CD8-positive, alpha-beta memory T cell (primary cell): ENCODE data around the gene ANKRD44. TPM values are rescaled to one million over a fixed set of nuclear protein-coding genes. Genes with fewer than 3 reads are reported as not detected.

Source experiments
- CTCF ChIA-PET: fragments of 350-600 bp; sonication (Branson Sonifier 250); formaldehyde crosslinking; loops from one replicate; lab custom pipeline; 2021; ENCODE audit warnings: antibody characterized with exemption; lab: Charles Lee
- POLR2A ChIA-PET: fragments of 350-600 bp; sonication (Branson Sonifier 250); formaldehyde crosslinking; loops from one replicate; lab custom pipeline; 2021; ENCODE audit warnings: antibody characterized with exemption; lab: Charles Lee
- DNase-seq, 5 donors: peaks; one replicate each; pipeline versions ENCODE4 v3.0.0 to v3.0.0-alpha.2; 2020 to 2022; ENCODE audit warnings: mixed read lengths in 1 of 5
- H3K27ac ChIP-seq: one replicate; pipeline ENCODE4 v1.7.0; 2013; ENCODE audit warnings: low read depth, mild to moderate bottlenecking, low read length, moderate library complexity
- H3K27me3 ChIP-seq: 2 replicates; pipeline ENCODE4 v1.7.0; 2013; ENCODE audit warnings: low read length, mild to moderate bottlenecking; ENCODE audit not compliant: insufficient read depth, poor library complexity, severe bottlenecking
- H3K36me3 ChIP-seq: 2 replicates; pipeline ENCODE4 v1.7.0; 2013; ENCODE audit warnings: mild to moderate bottlenecking, low read length, moderate library complexity; ENCODE audit not compliant: insufficient read depth
- H3K4me1 ChIP-seq: 2 replicates; pipeline ENCODE4 v1.7.0; 2013; ENCODE audit warnings: mild to moderate bottlenecking, low read length, moderate library complexity; ENCODE audit not compliant: insufficient read depth
- H3K4me3 ChIP-seq: 2 replicates; pipeline ENCODE4 v1.7.0; 2013; ENCODE audit warnings: mild to moderate bottlenecking, low read length
- H3K9me3 ChIP-seq: 2 replicates; pipeline ENCODE4 v1.7.0; 2013; ENCODE audit warnings: mild to moderate bottlenecking, low read length
- H3K27ac Mint-ChIP-seq, 8 donors: one replicate each; pipeline ENCODE4 v1.8.0; 2020 to 2021; ENCODE audit warnings: mixed read lengths in 8 of 8, mild to moderate bottlenecking in 6 of 8, inconsistent platforms in 3 of 8, moderate library complexity in 3 of 8
- H3K27me3 Mint-ChIP-seq, 2 donors: one replicate each; pipeline ENCODE4 v1.8.0; 2020 to 2021; ENCODE audit warnings: mixed read lengths in 2 of 2, mild to moderate bottlenecking in 1 of 2, moderate library complexity in 1 of 2
- H3K36me3 Mint-ChIP-seq, 3 donors: one replicate each; pipeline ENCODE4 v1.8.0; 2020 to 2021; ENCODE audit warnings: mixed read lengths in 3 of 3, inconsistent platforms in 1 of 3, mild to moderate bottlenecking in 1 of 3
- H3K4me1 Mint-ChIP-seq, 3 donors: one replicate each; pipeline ENCODE4 v1.8.0; 2020 to 2021; ENCODE audit warnings: mixed read lengths in 3 of 3, inconsistent platforms in 1 of 3, mild to moderate bottlenecking in 1 of 3
- H3K4me3 Mint-ChIP-seq, 7 donors: one replicate each; pipeline ENCODE4 v1.8.0; 2020 to 2021; ENCODE audit warnings: mixed read lengths in 7 of 7, mild to moderate bottlenecking in 6 of 7, moderate library complexity in 4 of 7, inconsistent platforms in 2 of 7
- H3K9me3 Mint-ChIP-seq, 5 donors: one replicate each; pipeline ENCODE4 v1.8.0; 2020 to 2022; ENCODE audit warnings: mixed read lengths in 5 of 5, mild to moderate bottlenecking in 3 of 5, moderate library complexity in 2 of 5, inconsistent platforms in 1 of 5
- polyA plus RNA-seq: library from polyadenylated mRNA; unstranded; fragments of 300-500 nt; fragmentation: Illumina TruSeq; gene quantifications from one replicate; pipeline ENCODE4 v1.2.3, GENCODE V29; 2021
- total RNA-seq, 2 experiments: library from RNA; stranded (reverse); gene quantifications; one replicate each; pipeline ENCODE4 v1.2.3, GENCODE V29; 2021

ANKRD44 gene
- total and polyA plus RNA-seq, 3 experiments from 2014 or later = 90.1 to 150 (median 142) TPM

GRCh38 chr2:197052356-197052755 is 258.2 kb downstream of the ANKRD44 start:
- Histone ChIP-seq H3K36me3 (peaks cover 29% of the 10 kb centered on the region), H3K4me1 (no peaks in the 10 kb centered on the region), H3K27me3 (no peaks in the 10 kb centered on the region), H3K4me3 (no peak overlapping the region), H3K9me3 (peaks cover 9% of the 10 kb centered on the region), H3K27ac (no peak overlapping the region)
- H3K4me3 Mint-ChIP-seq = peak overlapping the region in 2 of 7 donors; percentile 2 to 38
- ChIA-PET POLR2A (no interaction called here), CTCF (interaction anchor here (1.5 kb wide), 1 partner anchor 8 kb away, joined by 4 read pairs; no protein-coding TSS in a partner anchor)
- peaks cover 4 to 17% (median 10%) of the 10 kb centered on the region in 5 donors for H3K9me3 Mint-ChIP-seq
- H3K4me1 Mint-ChIP-seq = peaks cover 12 to 28% (median 13%) of the 10 kb centered on the region in 3 donors
- peaks cover 46 to 88% (median 78%) of the 10 kb centered on the region in 3 donors for H3K36me3 Mint-ChIP-seq
- peak overlapping the region in 7 of 8 donors; percentile 5 to 84 (median 61) for H3K27ac Mint-ChIP-seq
- peak in 1 of 5 donors; percentile 11 for DNase-seq
- no peaks in the 10 kb centered on the region for H3K27me3 Mint-ChIP-seq

GRCh38 chr2:197045115-197045514 is 265.5 kb downstream of the ANKRD44 start:
- Mint-ChIP-seq H3K27ac (peak overlapping the region; percentile 19 to 86 (median 70)), H3K4me3 (no peak overlapping the region), H3K36me3 (peaks cover 21 to 71% (median 27%) of the 10 kb centered on the region in 3 donors), H3K4me1 (peaks cover 31 to 33% (median 33%) of the 10 kb centered on the region in 3 donors), H3K9me3 (peaks cover 0 to 4% (median 0%) of the 10 kb centered on the region in 5 donors), H3K27me3 (peaks cover 0 to 4% of the 10 kb centered on the region in 2 donors)
- Histone ChIP-seq H3K4me3 (no peak overlapping the region), H3K27me3 (no peaks in the 10 kb centered on the region), H3K4me1 (no peaks in the 10 kb centered on the region), H3K36me3 (peaks cover 5% of the 10 kb centered on the region), H3K9me3 (no peaks in the 10 kb centered on the region), H3K27ac (no peak overlapping the region)
- ChIA-PET POLR2A (interaction anchor here (0.5 to 0.7 kb wide), 2 partner anchors 42 to 1282 kb away, joined by 3 to 6 read pairs; no protein-coding TSS in a partner anchor), CTCF (interaction anchor here (0.7 to 1.4 kb wide), 2 partner anchors 16 to 123 kb away, joined by 3 to 4 read pairs; no protein-coding TSS in a partner anchor)
- DNase-seq = no peak

- Mint-ChIP-seq H3K4me1 (peaks cover 39 to 47% (median 46%) of the 10 kb centered on the region in 3 donors), H3K36me3 (peaks cover 5 to 68% (median 17%) of the 10 kb centered on the region in 3 donors), H3K27me3 (peaks cover 0 to 4% of the 10 kb centered on the region in 2 donors), H3K4me3 (no peak overlapping the region), H3K27ac (peak overlapping the region; percentile 27 to 91 (median 68)), H3K9me3 (no peaks in the 10 kb centered on the region)
- H3K4me1 ChIP-seq = no peaks in the 10 kb centered on the region
- ChIA-PET POLR2A (no interaction called here), CTCF (no interaction called here)
- H3K36me3 ChIP-seq = no peaks in the 10 kb centered on the region
- DNase-seq = no peak
- no peaks in the 10 kb centered on the region for H3K9me3 ChIP-seq
- H3K4me3 ChIP-seq = no peak overlapping the region
- no peak overlapping the region for H3K27ac ChIP-seq
- H3K27me3 ChIP-seq = no peaks in the 10 kb centered on the region
Observed at GRCh38 chr2:197042739-197043196, 267.8 kb downstream of the ANKRD44 start.

- Mint-ChIP-seq H3K9me3 (no peaks in the 10 kb centered on the region), H3K27ac (peak overlapping the region in 6 of 8 donors; percentile 31 to 86 (median 51)), H3K36me3 (peaks cover 5 to 85% (median 30%) of the 10 kb centered on the region in 3 donors), H3K27me3 (peaks cover 0 to 4% of the 10 kb centered on the region in 2 donors), H3K4me1 (peaks cover 43 to 63% (median 55%) of the 10 kb centered on the region in 3 donors), H3K4me3 (no peak overlapping the region)
- POLR2A ChIA-PET = no interaction called here
- H3K4me1 ChIP-seq = peaks cover 7% of the 10 kb centered on the region
- no peak for DNase-seq
- no peak overlapping the region for H3K4me3 ChIP-seq
- H3K27me3 ChIP-seq = no peaks in the 10 kb centered on the region
- no peak overlapping the region for H3K27ac ChIP-seq
- H3K9me3 ChIP-seq = no peaks in the 10 kb centered on the region
- CTCF ChIA-PET = no interaction called here
- H3K36me3 ChIP-seq = peaks cover 5% of the 10 kb centered on the region
Observed at GRCh38 chr2:197037863-197038398, 272.6 kb downstream of the ANKRD44 start.

GRCh38 chr2:197035002-197035401 is 275.6 kb downstream of the ANKRD44 start:
- Mint-ChIP-seq H3K36me3 (peaks cover 5 to 84% (median 26%) of the 10 kb centered on the region in 3 donors), H3K27ac (peak overlapping the region in 7 of 8 donors; percentile 25 to 77 (median 62)), H3K4me1 (peaks cover 38 to 59% (median 55%) of the 10 kb centered on the region in 3 donors), H3K4me3 (no peak overlapping the region), H3K27me3 (peaks cover 0 to 2% of the 10 kb centered on the region in 2 donors), H3K9me3 (no peaks in the 10 kb centered on the region)
- H3K36me3 ChIP-seq = peaks cover 9% of the 10 kb centered on the region
- CTCF ChIA-PET = interaction anchor here (1.3 to 1.4 kb wide), 2 partner anchors 12 to 52 kb away, joined by 3 read pairs; no protein-coding TSS in a partner anchor
- no peak for DNase-seq
- POLR2A ChIA-PET = no interaction called here
- H3K9me3 ChIP-seq = no peaks in the 10 kb centered on the region
- H3K4me3 ChIP-seq = no peak overlapping the region
- H3K27ac ChIP-seq = no peak overlapping the region
- H3K4me1 ChIP-seq = peaks cover 19% of the 10 kb centered on the region
- no peaks in the 10 kb centered on the region for H3K27me3 ChIP-seq

GRCh38 chr2:197034292-197034691 is 276.3 kb downstream of the ANKRD44 start:
- Mint-ChIP-seq H3K4me3 (no peak overlapping the region), H3K27ac (peak overlapping the region in 7 of 8 donors; percentile 3 to 84 (median 56)), H3K4me1 (peaks cover 38 to 61% (median 50%) of the 10 kb centered on the region in 3 donors), H3K9me3 (no peaks in the 10 kb centered on the region), H3K27me3 (peaks cover 0 to 2% of the 10 kb centered on the region in 2 donors), H3K36me3 (peaks cover 5 to 86% (median 27%) of the 10 kb centered on the region in 3 donors)
- ChIA-PET CTCF (interaction anchor here (1.0 kb wide), 1 partner anchor 9 kb away, joined by 3 read pairs; no protein-coding TSS in a partner anchor), POLR2A (interaction anchor here (0.8 kb wide), 1 partner anchor 20 kb away, joined by 3 read pairs; no protein-coding TSS in a partner anchor)
- Histone ChIP-seq H3K4me3 (no peak overlapping the region), H3K27ac (no peak overlapping the region), H3K27me3 (no peaks in the 10 kb centered on the region), H3K4me1 (peaks cover 19% of the 10 kb centered on the region), H3K9me3 (no peaks in the 10 kb centered on the region), H3K36me3 (peaks cover 16% of the 10 kb centered on the region)
- no peak for DNase-seq

- Mint-ChIP-seq H3K4me1 (peaks cover 37 to 58% (median 50%) of the 10 kb centered on the region in 3 donors), H3K9me3 (no peaks in the 10 kb centered on the region), H3K36me3 (peaks cover 4 to 86% (median 32%) of the 10 kb centered on the region in 3 donors), H3K27me3 (peaks cover 0 to 2% of the 10 kb centered on the region in 2 donors), H3K27ac (peak overlapping the region; percentile 4 to 84 (median 66)), H3K4me3 (no peak overlapping the region)
- Histone ChIP-seq H3K27me3 (no peaks in the 10 kb centered on the region), H3K4me3 (no peak overlapping the region), H3K27ac (no peak overlapping the region), H3K9me3 (no peaks in the 10 kb centered on the region), H3K4me1 (peaks cover 19% of the 10 kb centered on the region), H3K36me3 (peaks cover 16% of the 10 kb centered on the region)
- no peak for DNase-seq
- ChIA-PET POLR2A (no interaction called here), CTCF (no interaction called here)
Observed at GRCh38 chr2:197033222-197033621, 277.4 kb downstream of the ANKRD44 start.

GRCh38 chr2:197031803-197032202 is 278.8 kb downstream of the ANKRD44 start:
- ChIA-PET POLR2A (no interaction called here), CTCF (no interaction called here)
- H3K4me1 ChIP-seq = peaks cover 19% of the 10 kb centered on the region
- H3K27me3 Mint-ChIP-seq = peaks cover 0 to 3% of the 10 kb centered on the region in 2 donors
- H3K4me3 Mint-ChIP-seq = no peak overlapping the region
- peaks cover 3 to 84% (median 32%) of the 10 kb centered on the region in 3 donors for H3K36me3 Mint-ChIP-seq
- H3K9me3 ChIP-seq = no peaks in the 10 kb centered on the region
- no peak overlapping the region for H3K27ac ChIP-seq
- no peak for DNase-seq
- H3K36me3 ChIP-seq = peaks cover 20% of the 10 kb centered on the region
- H3K4me3 ChIP-seq = no peak overlapping the region
- no peaks in the 10 kb centered on the region for H3K9me3 Mint-ChIP-seq
- H3K27me3 ChIP-seq = no peaks in the 10 kb centered on the region
- peak overlapping the region in 6 of 8 donors; percentile 30 to 94 (median 68) for H3K27ac Mint-ChIP-seq
- H3K4me1 Mint-ChIP-seq = peaks cover 34 to 54% (median 43%) of the 10 kb centered on the region in 3 donors
